GM13976 (cell line): ENCODE results near the gene FLNC.

Source experiments
- DNase-seq: peaks from one replicate; pipeline ENCODE4 v3.0.0; 2012; ENCODE audit warnings: low spot score
- in situ Hi-C: fragments of 300-500 bp; cut with MboI; formaldehyde crosslinking; loops from one replicate; pipeline ENCODE4 v1.12.0; 2022; ENCODE audit warnings: low sequenced_read_pairs, mixed read lengths, inconsistent platforms; ENCODE audit not compliant: unreplicated experiment
- TF ChIP-seq, protein P1 (sequence below): IDR thresholded peaks from 2 replicates; pipeline ENCODE4 v1.5.1; 2012; ENCODE audit warnings: borderline replicate concordance, mild to moderate bottlenecking; ENCODE audit not compliant: insufficient read depth; ENCODE audit errors: extremely low read depth, missing control alignments, control extremely low read depth

Gene FLNC

DNA sequence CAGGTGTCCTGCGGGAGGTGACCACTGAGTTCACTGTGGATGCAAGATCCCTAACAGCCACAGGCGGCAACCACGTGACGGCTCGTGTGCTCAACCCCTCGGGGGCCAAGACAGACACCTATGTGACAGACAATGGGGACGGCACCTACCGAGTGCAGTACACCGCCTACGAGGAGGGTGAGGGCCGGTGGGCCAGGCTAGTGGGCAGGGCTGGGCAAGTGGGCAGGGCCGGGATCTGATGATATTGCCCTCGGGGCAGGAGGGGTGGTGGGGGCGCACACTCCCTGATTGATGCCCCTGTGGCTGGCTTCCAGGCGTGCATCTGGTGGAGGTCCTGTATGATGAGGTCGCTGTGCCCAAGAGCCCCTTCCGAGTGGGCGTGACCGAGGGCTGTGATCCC lies 15.8 kb downstream of the FLNC start:
- in situ Hi-C loops, result no loop called here
- TF ChIP-seq, protein P1, sequence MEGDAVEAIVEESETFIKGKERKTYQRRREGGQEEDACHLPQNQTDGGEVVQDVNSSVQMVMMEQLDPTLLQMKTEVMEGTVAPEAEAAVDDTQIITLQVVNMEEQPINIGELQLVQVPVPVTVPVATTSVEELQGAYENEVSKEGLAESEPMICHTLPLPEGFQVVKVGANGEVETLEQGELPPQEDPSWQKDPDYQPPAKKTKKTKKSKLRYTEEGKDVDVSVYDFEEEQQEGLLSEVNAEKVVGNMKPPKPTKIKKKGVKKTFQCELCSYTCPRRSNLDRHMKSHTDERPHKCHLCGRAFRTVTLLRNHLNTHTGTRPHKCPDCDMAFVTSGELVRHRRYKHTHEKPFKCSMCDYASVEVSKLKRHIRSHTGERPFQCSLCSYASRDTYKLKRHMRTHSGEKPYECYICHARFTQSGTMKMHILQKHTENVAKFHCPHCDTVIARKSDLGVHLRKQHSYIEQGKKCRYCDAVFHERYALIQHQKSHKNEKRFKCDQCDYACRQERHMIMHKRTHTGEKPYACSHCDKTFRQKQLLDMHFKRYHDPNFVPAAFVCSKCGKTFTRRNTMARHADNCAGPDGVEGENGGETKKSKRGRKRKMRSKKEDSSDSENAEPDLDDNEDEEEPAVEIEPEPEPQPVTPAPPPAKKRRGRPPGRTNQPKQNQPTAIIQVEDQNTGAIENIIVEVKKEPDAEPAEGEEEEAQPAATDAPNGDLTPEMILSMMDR, result no peak
- no peak for DNase-seq

- TF ChIP-seq, protein P1, result no peak
- no peak for DNase-seq
- in situ Hi-C loops, result no loop called here
Observed at GRCh38 chr7:128846781-128847444, 16.7 kb downstream of the FLNC start.

GRCh38 chr7:128847721-128848211 lies 17.6 kb downstream of the FLNC start:
- in situ Hi-C loops, result no loop called here
- TF ChIP-seq, protein P1, result no peak
- DNase-seq, result no peak

DNA sequence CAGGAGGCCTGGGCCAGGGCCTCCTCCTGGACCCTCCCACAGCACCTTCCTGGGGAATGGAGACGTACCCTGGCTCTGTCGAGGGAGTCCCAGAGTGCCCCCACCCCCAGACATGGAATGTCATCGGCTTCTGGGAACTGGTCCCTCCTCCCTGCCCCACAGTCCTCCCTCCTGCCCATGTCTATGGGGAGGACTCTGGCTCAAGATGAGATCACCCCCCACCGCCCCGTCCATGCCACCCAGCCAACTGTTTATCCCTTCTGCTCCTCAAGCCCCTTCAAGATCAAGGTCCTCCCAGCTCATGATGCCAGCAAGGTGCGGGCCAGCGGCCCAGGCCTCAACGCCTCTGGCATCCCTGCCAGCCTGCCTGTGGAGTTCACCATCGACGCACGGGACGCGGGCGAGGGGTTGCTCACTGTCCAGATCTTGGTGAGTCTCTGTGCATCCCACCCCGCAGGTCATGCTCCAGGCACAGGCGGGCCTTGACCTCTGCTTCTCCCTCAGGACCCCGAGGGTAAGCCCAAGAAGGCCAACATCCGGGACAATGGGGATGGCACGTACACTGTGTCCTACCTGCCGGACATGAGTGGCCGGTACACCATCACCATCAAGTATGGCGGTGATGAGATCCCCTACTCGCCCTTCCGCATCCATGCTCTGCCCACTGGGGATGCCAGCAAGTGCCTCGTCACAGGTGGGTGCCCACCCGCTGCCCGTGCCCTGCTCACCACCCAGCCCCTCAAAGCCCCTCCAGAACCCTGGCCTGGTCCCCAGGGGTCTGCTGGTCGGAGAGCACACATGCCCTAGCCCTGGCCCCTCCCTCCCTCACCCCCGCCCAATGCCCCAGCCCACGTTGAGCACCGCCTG lies 18.3 kb downstream of the FLNC start:
- DNase-seq, result no peak
- in situ Hi-C loops, result no loop called here

GRCh38 chr7:128849156-128849515 lies 18.9 kb downstream of the FLNC start:
- in situ Hi-C loops, result no loop called here
- TF ChIP-seq, protein P1, result no peak
- DNase-seq, result no peak

More for the DNA sequence above, 18.3 kb downstream of the FLNC start:
- TF ChIP-seq, protein P1, result no peak

DNA sequence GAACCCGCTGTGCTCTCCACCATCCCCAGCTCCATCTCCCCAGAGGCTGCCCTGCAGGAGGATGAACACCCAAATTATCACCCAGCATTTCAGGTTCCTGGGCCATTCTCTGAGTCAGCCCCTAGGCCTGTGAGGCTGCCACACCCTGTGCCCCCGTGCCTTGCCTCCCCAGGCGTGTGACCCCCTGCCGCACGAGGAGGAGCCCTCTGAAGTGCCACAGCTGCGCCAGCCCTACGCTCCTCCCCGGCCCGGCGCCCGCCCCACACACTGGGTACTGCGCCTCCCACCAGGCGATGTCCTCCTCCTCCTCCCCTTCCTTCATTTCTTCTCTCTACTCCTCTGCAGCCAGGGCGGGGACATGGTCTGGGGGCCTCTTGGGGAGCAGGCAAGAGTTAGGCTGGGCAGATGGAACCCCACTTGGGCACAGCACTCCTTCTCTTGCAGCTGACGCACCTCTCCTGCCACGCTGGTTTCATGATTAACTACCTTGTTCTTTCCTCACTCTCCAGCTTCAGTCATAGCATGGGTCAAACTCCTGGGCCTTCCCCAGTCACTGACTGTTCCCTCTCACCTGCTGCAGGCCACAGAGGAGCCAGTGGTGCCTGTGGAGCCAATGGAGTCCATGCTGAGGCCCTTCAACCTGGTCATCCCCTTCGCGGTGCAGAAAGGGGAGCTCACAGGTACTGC lies 19.7 kb downstream of the FLNC start:
- in situ Hi-C loops, result no loop called here
- TF ChIP-seq, protein P1, result no peak
- no peak for DNase-seq
